HepG2 (cell line): Measurements from ENCODE around the gene CCDC157. TPM values are rescaled to one million over a fixed set of nuclear protein-coding genes. Genes with fewer than 3 reads are reported as not detected.

Source experiments
- ARNT2 ChIP-seq: sonication (generic); formaldehyde crosslinking; IDR thresholded peaks from 2 replicates; pipeline ENCODE4 v1.8.0; 2022; ENCODE audit warnings: mild to moderate bottlenecking, low read depth, missing genetic modification reagents, moderate library complexity
- CHCHD3 ChIP-seq: sonication (generic); formaldehyde crosslinking; IDR thresholded peaks from 2 replicates; pipeline ENCODE4 v1.8.0; 2022; ENCODE audit warnings: mild to moderate bottlenecking, missing genetic modification reagents, moderate library complexity
- ELF3 ChIP-seq: IDR thresholded peaks from 2 replicates; pipeline ENCODE4 v1.6.1; 2016; ENCODE audit warnings: missing genetic modification reagents, missing compliant biosample characterization
- ETS1 ChIP-seq: sonication (generic); formaldehyde crosslinking; IDR thresholded peaks from 2 replicates; pipeline ENCODE4 v1.4.0; 2020; ENCODE audit warnings: missing genetic modification reagents
- KDM2A ChIP-seq: sonication (generic); formaldehyde crosslinking; IDR thresholded peaks from 2 replicates; pipeline ENCODE4 v1.4.0; 2020; ENCODE audit warnings: low read depth, missing genetic modification reagents, borderline replicate concordance
- MYC ChIP-seq: sonication (generic); formaldehyde crosslinking; IDR thresholded peaks from 2 replicates; pipeline ENCODE4 v1.9.0; 2021; ENCODE audit warnings: missing genetic modification reagents, borderline replicate concordance
- PBX2 ChIP-seq: IDR thresholded peaks from 2 replicates; pipeline ENCODE4 v1.6.1; 2016; ENCODE audit warnings: control low read depth
- POGK ChIP-seq: sonication (generic); formaldehyde crosslinking; conservative IDR thresholded peaks from 2 replicates; pipeline ENCODE4 v1.8.0; 2022; ENCODE audit warnings: mild to moderate bottlenecking, moderate library complexity, missing genetic modification reagents
- RAD51 ChIP-seq: fragments of 450-650 bp; IDR thresholded peaks from 2 replicates; pipeline ENCODE4 v1.6.1; 2016; ENCODE audit warnings: borderline replicate concordance
- U2AF1 ChIP-seq: fragments of 200-400 bp; formaldehyde crosslinking; optimal IDR thresholded peaks from 2 replicates; pipeline ENCODE3; 2017; ENCODE audit warnings: mild to moderate bottlenecking, low read depth, low read length
- ZBTB3 ChIP-seq: sonication (generic); formaldehyde crosslinking; IDR thresholded peaks from 2 replicates; pipeline ENCODE4 v1.4.0; 2020; ENCODE audit warnings: low read depth, mild to moderate bottlenecking, moderate library complexity, missing genetic modification reagents, borderline replicate concordance
- ZBTB8A ChIP-seq: sonication (generic); formaldehyde crosslinking; IDR thresholded peaks from 2 replicates; pipeline ENCODE4 v1.4.0; 2020; ENCODE audit warnings: mild to moderate bottlenecking, low read depth, missing genetic modification reagents, borderline replicate concordance
- ZNF335 ChIP-seq: sonication (generic); formaldehyde crosslinking; IDR thresholded peaks from 2 replicates; pipeline ENCODE4 v1.4.0; 2020; ENCODE audit warnings: missing genetic modification reagents
- ZNF577 ChIP-seq: sonication (generic); formaldehyde crosslinking; IDR thresholded peaks from 2 replicates; pipeline ENCODE4 v1.4.0; 2020; ENCODE audit warnings: mild to moderate bottlenecking, low read depth, missing genetic modification reagents, borderline replicate concordance
- ZNF7 ChIP-seq: IDR thresholded peaks from 2 replicates; pipeline ENCODE4 v1.6.1; 2016; ENCODE audit warnings: missing biosample characterization, missing genetic modification reagents
- ZNF839 ChIP-seq: sonication (generic); formaldehyde crosslinking; IDR thresholded peaks from 2 replicates; pipeline ENCODE4 v1.4.0; 2020; ENCODE audit warnings: missing genetic modification reagents, mild to moderate bottlenecking, borderline replicate concordance
- polyA plus RNA-seq, 8 experiments: library from polyadenylated mRNA; depleted of rRNA in 3 of 8; stranded (reverse) in 7 of 8; unstranded in 1 of 8; fragments of >200 nt; fragmentation: Illumina TruSeq in 4 of 8; extraction: Trizol in 4 of 8; gene quantifications; 2 replicates each; pipeline versions ENCODE4 v1.2.1 to v1.2.3, GENCODE V29; 2011 to 2016; ENCODE audit warnings: low read depth in 4 of 8, missing spikeins in 1 of 8, mixed read lengths in 1 of 8; ENCODE audit not compliant: insufficient read depth in 1 of 8
- total RNA-seq, 5 experiments: library from RNA; depleted of rRNA; stranded (reverse); fragments of >200 nt; fragmentation: Illumina TruSeq; extraction: Trizol; gene quantifications; 2 replicates each; pipeline ENCODE4 v1.2.3, GENCODE V29; 2016; ENCODE audit warnings: low read depth in 1 of 5

CCDC157 gene
- total and polyA plus RNA-seq, 2 of the 13 experiments (the other 11 are each of a cell fraction or from before 2014, with no cell fraction given) = 1.4 to 1.6 TPM

GRCh38 chr22:30423301-30423958, 66.6 kb downstream of the CCDC157 start (continued):
- TF ChIP-seq ZNF839 (CRISPR knock-in tag) (0 out of 2 replicates have a peak, but pooled peaks have one; percentile 44), ETS1 (CRISPR knock-in tag) (0 out of 2 replicates have a peak, but pooled peaks have one; percentile 8), ZBTB3 (0 out of 2 replicates have a peak, but pooled peaks have one; percentile 8), ZNF577 (CRISPR knock-in tag) (no peak), ELF3 (CRISPR knock-in tag) (no peak), ZNF7 (CRISPR knock-in tag) (0 out of 2 replicates have a peak, but pooled peaks have one; percentile 10), PBX2 (CRISPR knock-in tag) (no peak), RAD51 (no peak), ZBTB8A (CRISPR knock-in tag) (0 out of 2 replicates have a peak, but pooled peaks have one; percentile 85), KDM2A (CRISPR knock-in tag) (no peak; the same call in 1 of the 2 replicates), CHCHD3 (CRISPR knock-in tag) (no peak; the same call in 1 of the 2 replicates), POGK (CRISPR knock-in tag) (peak; percentile 75; the same call in 1 of the 2 replicates), ARNT2 (peak; percentile 79), U2AF1 (peak; percentile 6), ZNF335 (no peak), MYC (CRISPR knock-in tag) (peak; percentile 50)
